T-helper 2 cell treated with Interferon-gamma antibody and Interleukin-4, amounts not matched to agents 5 μg/mL and 100 μg/mL, for 36 hours (primary cell): Measurements from ENCODE around the gene PCDHGA8.
"Not testable (repeated sequence)": the region's sequence is repeated elsewhere in the genome, so short reads cannot be mapped to it uniquely, and the experiment has no call there.

Source experiments
- DNase-seq: peaks from one replicate; pipeline ENCODE4 v3.0.0; 2021; ENCODE audit warnings: low spot score
- H3K27ac Mint-ChIP-seq: one replicate; pipeline ENCODE4 v1.8.0; 2021; ENCODE audit warnings: mild to moderate bottlenecking, mixed read lengths
- H3K27me3 Mint-ChIP-seq: one replicate; pipeline ENCODE4 v1.8.0; 2021; ENCODE audit warnings: low read depth, mixed read lengths
- H3K36me3 Mint-ChIP-seq: one replicate; pipeline ENCODE4 v1.8.0; 2021; ENCODE audit warnings: low read depth, mixed read lengths
- H3K4me1 Mint-ChIP-seq: one replicate; pipeline ENCODE4 v1.8.0; 2021; ENCODE audit warnings: low read depth, mixed read lengths
- H3K4me3 Mint-ChIP-seq: one replicate; pipeline ENCODE4 v1.8.0; 2022; ENCODE audit warnings: mild to moderate bottlenecking, moderate library complexity, mixed read lengths
- H3K9me3 Mint-ChIP-seq: one replicate; pipeline ENCODE4 v1.8.0; 2021; ENCODE audit warnings: mixed read lengths

The PCDHGA8 gene

GRCh38 chr5:141422742-141423291 is 30.4 kb downstream of the PCDHGA8 start:
- Mint-ChIP-seq H3K4me1 (peaks cover 11% of the 10 kb centered on the region), H3K4me3 (peak overlapping the region; percentile 7), H3K9me3 (peaks cover 23% of the 10 kb centered on the region), H3K36me3 (no peaks in the 10 kb centered on the region), H3K27ac (no peak overlapping the region), H3K27me3 (peaks cover 54% of the 10 kb centered on the region)
- DNase-seq, result no peak

DNA sequence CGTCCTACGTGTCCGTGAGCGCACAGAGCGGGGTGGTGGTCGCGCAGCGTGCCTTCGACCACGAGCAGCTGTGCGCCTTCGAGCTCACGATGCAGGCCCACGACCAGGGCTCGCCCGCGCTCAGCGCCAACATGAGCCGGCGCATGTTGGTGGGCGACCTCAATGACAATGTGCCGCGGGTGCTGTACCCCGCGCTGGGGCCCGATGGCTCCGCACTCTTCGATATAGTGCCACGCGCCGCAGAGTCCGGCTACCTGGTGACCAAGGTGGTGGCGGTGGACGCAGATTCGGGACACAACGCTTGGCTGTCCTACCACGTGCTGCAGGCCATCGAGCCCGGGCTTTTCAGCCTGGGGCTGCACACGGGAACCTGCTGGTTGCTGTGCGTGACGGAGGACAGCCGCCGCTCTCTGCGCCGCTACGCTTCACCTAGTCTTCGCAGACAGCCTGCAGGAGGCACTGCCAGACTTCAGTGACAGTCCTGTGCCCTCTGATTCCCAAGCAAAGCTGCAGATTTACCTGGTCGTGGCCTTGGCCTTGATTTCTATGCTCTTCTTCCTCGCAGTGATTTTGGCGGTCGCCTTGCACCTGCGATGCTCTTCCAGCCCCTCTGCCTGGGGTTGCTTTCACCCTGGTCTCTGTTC is 35.5 kb downstream of the PCDHGA8 start:
- peaks cover 2% of the 10 kb centered on the region for H3K4me1 Mint-ChIP-seq
- H3K27ac Mint-ChIP-seq, result no peak overlapping the region
- no peak for DNase-seq
- peaks cover 31% of the 10 kb centered on the region for H3K9me3 Mint-ChIP-seq
- peaks cover 34% of the 10 kb centered on the region for H3K27me3 Mint-ChIP-seq
- H3K36me3 Mint-ChIP-seq, result peaks cover 5% of the 10 kb centered on the region
- no peak overlapping the region for H3K4me3 Mint-ChIP-seq

GRCh38 chr5:141430332-141431113 is 38.1 kb downstream of the PCDHGA8 start, which contains the start of gene PCDHGA12:
TSS of gene PCDHGA12 (plus strand) at chr5:141430507. CDS start at chr5:141430760, 253 bp downstream.
- Mint-ChIP-seq H3K36me3 (peaks cover 6% of the 10 kb centered on the region), H3K9me3 (peaks cover 41% of the 10 kb centered on the region), H3K27me3 (peaks cover 28% of the 10 kb centered on the region), H3K4me1 (peaks cover 2% of the 10 kb centered on the region), H3K4me3 (peak within 1 kb of the TSS; percentile 78), H3K27ac (peak within 1 kb of the TSS; percentile 65)
- no peak for DNase-seq

DNA sequence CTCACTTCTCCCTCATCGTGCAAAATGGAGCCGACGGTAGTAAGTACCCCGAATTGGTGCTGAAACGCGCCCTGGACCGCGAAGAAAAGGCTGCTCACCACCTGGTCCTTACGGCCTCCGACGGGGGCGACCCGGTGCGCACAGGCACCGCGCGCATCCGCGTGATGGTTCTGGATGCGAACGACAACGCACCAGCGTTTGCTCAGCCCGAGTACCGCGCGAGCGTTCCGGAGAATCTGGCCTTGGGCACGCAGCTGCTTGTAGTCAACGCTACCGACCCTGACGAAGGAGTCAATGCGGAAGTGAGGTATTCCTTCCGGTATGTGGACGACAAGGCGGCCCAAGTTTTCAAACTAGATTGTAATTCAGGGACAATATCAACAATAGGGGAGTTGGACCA is 38.9 kb downstream of the PCDHGA8 start:
- no peak for DNase-seq
- no peak overlapping the region for H3K27ac Mint-ChIP-seq
- peaks cover 2% of the 10 kb centered on the region for H3K4me1 Mint-ChIP-seq
- H3K4me3 Mint-ChIP-seq, result peak overlapping the region; percentile 78
- peaks cover 6% of the 10 kb centered on the region for H3K36me3 Mint-ChIP-seq
- H3K9me3 Mint-ChIP-seq, result peaks cover 41% of the 10 kb centered on the region
- peaks cover 28% of the 10 kb centered on the region for H3K27me3 Mint-ChIP-seq

DNA sequence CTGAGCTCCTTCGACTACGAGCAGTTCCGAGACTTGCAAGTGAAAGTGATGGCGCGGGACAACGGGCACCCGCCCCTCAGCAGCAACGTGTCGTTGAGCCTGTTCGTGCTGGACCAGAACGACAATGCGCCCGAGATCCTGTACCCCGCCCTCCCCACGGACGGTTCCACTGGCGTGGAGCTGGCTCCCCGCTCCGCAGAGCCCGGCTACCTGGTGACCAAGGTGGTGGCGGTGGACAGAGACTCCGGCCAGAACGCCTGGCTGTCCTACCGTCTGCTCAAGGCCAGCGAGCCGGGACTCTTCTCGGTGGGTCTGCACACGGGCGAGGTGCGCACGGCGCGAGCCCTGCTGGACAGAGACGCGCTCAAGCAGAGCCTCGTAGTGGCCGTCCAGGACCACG is 39.9 kb downstream of the PCDHGA8 start:
- not testable (repeated sequence) for DNase-seq, H3K27ac Mint-ChIP-seq, H3K4me1 Mint-ChIP-seq, H3K4me3 Mint-ChIP-seq, H3K36me3 Mint-ChIP-seq
- Mint-ChIP-seq H3K9me3 (peaks cover 36% of the 10 kb centered on the region), H3K27me3 (peaks cover 26% of the 10 kb centered on the region)

DNA sequence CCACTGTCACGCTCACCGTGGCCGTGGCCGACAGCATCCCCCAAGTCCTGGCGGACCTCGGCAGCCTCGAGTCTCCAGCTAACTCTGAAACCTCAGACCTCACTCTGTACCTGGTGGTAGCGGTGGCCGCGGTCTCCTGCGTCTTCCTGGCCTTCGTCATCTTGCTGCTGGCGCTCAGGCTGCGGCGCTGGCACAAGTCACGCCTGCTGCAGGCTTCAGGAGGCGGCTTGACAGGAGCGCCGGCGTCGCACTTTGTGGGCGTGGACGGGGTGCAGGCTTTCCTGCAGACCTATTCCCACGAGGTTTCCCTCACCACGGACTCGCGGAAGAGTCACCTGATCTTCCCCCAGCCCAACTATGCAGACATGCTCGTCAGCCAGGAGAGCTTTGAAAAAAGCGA is 40.3 kb downstream of the PCDHGA8 start:
- H3K27me3 Mint-ChIP-seq, result peaks cover 26% of the 10 kb centered on the region
- not testable (repeated sequence) for H3K4me3 Mint-ChIP-seq, H3K4me1 Mint-ChIP-seq, DNase-seq, H3K27ac Mint-ChIP-seq, H3K36me3 Mint-ChIP-seq
- H3K9me3 Mint-ChIP-seq, result peaks cover 36% of the 10 kb centered on the region

GRCh38 chr5:141434006-141434405 is 41.6 kb downstream of the PCDHGA8 start:
- DNase-seq, result no peak
- H3K27me3 Mint-ChIP-seq, result peaks cover 23% of the 10 kb centered on the region
- H3K27ac Mint-ChIP-seq, result no peak overlapping the region
- H3K4me3 Mint-ChIP-seq, result no peak overlapping the region
- H3K4me1 Mint-ChIP-seq, result peaks cover 2% of the 10 kb centered on the region
- peaks cover 6% of the 10 kb centered on the region for H3K36me3 Mint-ChIP-seq
- peaks cover 31% of the 10 kb centered on the region for H3K9me3 Mint-ChIP-seq

DNA sequence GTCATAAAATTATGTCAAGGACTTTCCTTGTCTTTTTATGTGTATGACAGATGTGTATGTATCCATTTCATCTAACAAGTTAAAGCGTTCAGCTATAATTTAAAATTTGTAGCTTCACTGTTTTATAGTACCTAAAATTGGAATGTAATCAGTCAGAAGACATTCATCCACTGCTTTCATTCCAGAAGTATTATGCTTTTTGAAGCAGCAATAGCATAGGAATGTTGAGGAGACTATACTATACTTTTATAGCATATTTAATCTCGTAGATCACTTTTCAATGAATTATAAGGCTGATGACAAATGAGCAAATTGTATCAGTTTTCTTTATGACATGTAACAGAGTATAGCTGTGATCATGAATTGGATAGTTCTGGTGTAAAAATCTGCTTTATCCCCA is 44.8 kb downstream of the PCDHGA8 start:
- H3K27me3 Mint-ChIP-seq, result peaks cover 5% of the 10 kb centered on the region

DNA sequence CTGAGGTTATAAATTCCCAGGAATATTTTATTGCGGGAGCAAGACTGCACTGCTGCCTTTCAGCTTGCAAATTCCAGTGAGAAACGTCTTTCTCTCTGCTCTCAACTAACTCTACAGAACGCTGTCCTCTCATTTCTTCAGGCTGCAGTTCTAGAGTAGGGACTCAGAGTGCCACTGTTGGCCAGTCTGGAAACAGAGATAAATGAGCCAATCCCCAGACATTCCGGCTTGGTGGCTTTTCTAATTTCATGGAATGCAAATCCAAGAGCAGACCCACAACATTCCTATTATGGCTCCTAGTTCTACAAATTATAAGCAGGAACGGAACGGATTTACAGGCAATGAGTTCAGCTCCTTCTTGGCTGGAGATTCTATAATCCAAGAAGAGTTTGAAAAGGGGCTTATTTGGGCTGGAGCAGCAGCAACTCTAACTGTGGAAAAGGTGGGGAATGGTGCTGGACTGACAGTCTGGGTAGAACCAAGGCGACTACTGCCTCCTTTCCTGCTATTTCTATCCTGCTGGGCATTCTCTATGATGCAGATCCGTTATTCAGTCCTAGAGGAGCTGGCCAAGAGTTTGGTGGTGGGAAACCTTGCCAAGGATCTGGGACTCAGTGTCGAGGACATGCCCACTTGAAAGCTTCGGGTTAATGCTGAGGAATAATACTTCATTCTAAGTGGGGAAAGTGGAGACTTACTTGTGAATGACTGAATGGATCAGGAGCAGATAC is 47.1 kb downstream of the PCDHGA8 start:
- Mint-ChIP-seq H3K27ac (no peak overlapping the region), H3K4me3 (no peak overlapping the region), H3K27me3 (no peaks in the 10 kb centered on the region), H3K9me3 (peaks cover 3% of the 10 kb centered on the region), H3K4me1 (no peaks in the 10 kb centered on the region), H3K36me3 (no peaks in the 10 kb centered on the region)
- DNase-seq, result no peak

More for the DNA sequence above, 44.8 kb downstream of the PCDHGA8 start:
- Mint-ChIP-seq H3K36me3 (peaks cover 1% of the 10 kb centered on the region), H3K27ac (no peak overlapping the region), H3K4me3 (no peak overlapping the region), H3K9me3 (peaks cover 13% of the 10 kb centered on the region), H3K4me1 (no peaks in the 10 kb centered on the region)
- DNase-seq, result no peak

DNA sequence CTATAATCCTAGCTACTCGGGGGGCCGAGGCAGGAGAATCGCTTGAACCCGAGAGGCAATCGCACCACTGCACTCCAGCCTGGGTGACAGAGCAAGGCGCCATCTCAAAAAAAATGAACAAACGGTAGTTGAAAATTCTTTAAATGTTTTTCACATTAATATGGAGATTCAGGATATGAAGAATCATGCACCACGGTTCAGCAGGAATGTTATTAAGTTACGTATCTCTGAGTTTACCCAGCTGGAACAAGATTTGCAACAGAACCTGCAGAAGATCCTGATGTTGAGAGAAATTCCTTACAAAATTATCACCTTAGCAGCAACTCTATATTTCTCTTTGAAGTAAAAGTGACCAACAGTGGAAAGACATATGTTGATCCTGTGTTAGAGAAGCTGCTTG is 47.9 kb downstream of the PCDHGA8 start:
- DNase-seq, result no peak
- Mint-ChIP-seq H3K36me3 (no peaks in the 10 kb centered on the region), H3K27ac (no peak overlapping the region), H3K4me1 (no peaks in the 10 kb centered on the region), H3K9me3 (peaks cover 3% of the 10 kb centered on the region), H3K4me3 (no peak overlapping the region), H3K27me3 (no peaks in the 10 kb centered on the region)

- DNase-seq, result no peak
- H3K27me3 Mint-ChIP-seq, result no peaks in the 10 kb centered on the region
- H3K9me3 Mint-ChIP-seq, result peaks cover 3% of the 10 kb centered on the region
- H3K27ac Mint-ChIP-seq, result no peak overlapping the region
- no peaks in the 10 kb centered on the region for H3K36me3 Mint-ChIP-seq
- H3K4me3 Mint-ChIP-seq, result no peak overlapping the region
- H3K4me1 Mint-ChIP-seq, result no peaks in the 10 kb centered on the region
Measured at GRCh38 chr5:141441571-141442170, 49.2 kb downstream of the PCDHGA8 start.
